ENCODE measurements around the gene LRRC26. TPM values are rescaled to one million over a fixed set of nuclear protein-coding genes. Genes with fewer than 3 reads are reported as not detected.
A peak's percentile ranks its signal among the peaks of the same experiment; 100 is the strongest.

LRRC26 gene
- total RNA-seq, 1 donor, result not detected

GRCh38 chr9:137189297-137190295 lies 19.7 kb upstream of the LRRC26 start:
- H3K4me1 ChIP-seq (ENCODE audit: insufficient read depth, low read length), result peaks cover 23% of the 10 kb centered on the region
- peak overlapping the region; percentile 72 for H2AFZ ChIP-seq (ENCODE audit: low read length)
- H3K27ac ChIP-seq (ENCODE audit: low read depth, low read length), result peak overlapping the region; percentile 88
- H3K27me3 ChIP-seq (ENCODE audit: insufficient read depth, low read length), result no peaks in the 10 kb centered on the region
- DNase-seq (ENCODE audit: insufficient read length, low spot score, missing footprints), result peak; percentile 97
- peaks cover 17% of the 10 kb centered on the region for H3K36me3 ChIP-seq (ENCODE audit: insufficient read depth, low read length)
- peak overlapping the region; percentile 93 for H3K4me2 ChIP-seq (ENCODE audit: insufficient read depth, low read length)
- H3K79me2 ChIP-seq (ENCODE audit: insufficient read depth, low read length), result peaks cover 80% of the 10 kb centered on the region
- H4K20me1 ChIP-seq (ENCODE audit: insufficient read depth, low read length), result peaks cover 38% of the 10 kb centered on the region
- no peaks in the 10 kb centered on the region for H3K9me3 ChIP-seq (ENCODE audit: low read depth, low read length)
- no peak for TF ChIP-seq CTCF (IDR thresholded peaks at IDR 0.05; ENCODE audit: extremely low read depth, low read depth, low read length)
- peak overlapping the region; percentile 97 for H3K4me3 ChIP-seq (ENCODE audit: insufficient read depth, low read length)

- Histone ChIP-seq H3K27me3 (ENCODE audit: insufficient read depth, low read length) (no peaks in the 10 kb centered on the region), H3K4me3 (ENCODE audit: insufficient read depth, low read length) (peak within 1 kb of the TSS; percentile 97), H3K4me1 (ENCODE audit: insufficient read depth, low read length) (peaks cover 23% of the 10 kb centered on the region), H3K27ac (ENCODE audit: low read depth, low read length) (peak within 1 kb of the TSS; percentile 88), H2AFZ (ENCODE audit: low read length) (peak within 1 kb of the TSS; percentile 94), H3K9me3 (ENCODE audit: low read depth, low read length) (no peaks in the 10 kb centered on the region), H3K79me2 (ENCODE audit: insufficient read depth, low read length) (peaks cover 71% of the 10 kb centered on the region), H4K20me1 (ENCODE audit: insufficient read depth, low read length) (peaks cover 32% of the 10 kb centered on the region), H3K4me2 (ENCODE audit: insufficient read depth, low read length) (peak within 1 kb of the TSS; percentile 93), H3K36me3 (ENCODE audit: insufficient read depth, low read length) (peaks cover 24% of the 10 kb centered on the region)
- peak; percentile 46 for TF ChIP-seq CTCF (IDR thresholded peaks at IDR 0.05; ENCODE audit: extremely low read depth, low read depth, low read length)
- peak; percentile 100 for DNase-seq (ENCODE audit: insufficient read length, low spot score, missing footprints)
Observed at GRCh38 chr9:137188490-137189296, 18.8 kb upstream of the LRRC26 start, which contains the start of the genes ANAPC2 and SSNA1. ANAPC2 (minus strand) TSS chr9:137188560; CDS start chr9:137188532, 28 bp downstream. SSNA1 (plus strand) TSS chr9:137188676; CDS start chr9:137188727, 51 bp downstream.

- H3K4me1 ChIP-seq (ENCODE audit: insufficient read depth, low read length), result peaks cover 23% of the 10 kb centered on the region
- H4K20me1 ChIP-seq (ENCODE audit: insufficient read depth, low read length), result peaks cover 26% of the 10 kb centered on the region
- H3K4me2 ChIP-seq (ENCODE audit: insufficient read depth, low read length), result peak overlapping the region; percentile 93
- H3K27me3 ChIP-seq (ENCODE audit: insufficient read depth, low read length), result no peaks in the 10 kb centered on the region
- H3K4me3 ChIP-seq (ENCODE audit: insufficient read depth, low read length), result peak overlapping the region; percentile 97
- H3K36me3 ChIP-seq (ENCODE audit: insufficient read depth, low read length), result peaks cover 30% of the 10 kb centered on the region
- H3K79me2 ChIP-seq (ENCODE audit: insufficient read depth, low read length), result peaks cover 65% of the 10 kb centered on the region
- H3K27ac ChIP-seq (ENCODE audit: low read depth, low read length), result peak overlapping the region; percentile 88
- no peak for TF ChIP-seq CTCF (IDR thresholded peaks at IDR 0.05; ENCODE audit: extremely low read depth, low read depth, low read length)
- no peak for DNase-seq (ENCODE audit: insufficient read length, low spot score, missing footprints)
- no peaks in the 10 kb centered on the region for H3K9me3 ChIP-seq (ENCODE audit: low read depth, low read length)
- H2AFZ ChIP-seq (ENCODE audit: low read length), result peak overlapping the region; percentile 94
Observed at GRCh38 chr9:137188086-137188489, 18.2 kb upstream of the LRRC26 start.
